OCI-LY7 (cell line): ENCODE data around the gene INSIG1. TPM values are rescaled to one million over a fixed set of nuclear protein-coding genes. Genes with fewer than 3 reads are reported as not detected.
A peak's percentile ranks its signal among the peaks of the same experiment; 100 is the strongest.

Experiments
- BruUV-seq: library from RNA; stranded (reverse); fragments of 400-500 nt; replicated peaks from 2 replicates; lab custom pipeline; 2021; lab: Mats Ljungman, UMichigan
- CTCF ChIA-PET: fragments of 300-600 bp; sonication (Branson Sonifier 250); formaldehyde crosslinking; loops from one replicate; lab custom pipeline; 2022; ENCODE audit warnings: antibody characterized with exemption; ENCODE audit not compliant: unreplicated experiment; lab: Charles Lee
- POLR2A ChIA-PET: fragments of 300-600 bp; sonication (Branson Sonifier 250); formaldehyde crosslinking; loops from one replicate; lab custom pipeline; 2022; ENCODE audit warnings: antibody characterized with exemption; lab: Charles Lee
- DNase-seq: peaks from one replicate; pipeline ENCODE4 v3.0.0-alpha.2; 2015; ENCODE audit warnings: low spot score
- H2AFZ ChIP-seq: fragments of 200-600 bp; sonication (generic), shearing (Covaris generic); 2 replicates; pipeline ENCODE4 v1.6.1; 2014; ENCODE audit warnings: mild to moderate bottlenecking, antibody characterized with exemption, low read length, moderate library complexity
- H3K27ac ChIP-seq: fragments of 200-600 bp; sonication (generic); 2 replicates; pipeline ENCODE4 v1.5.1; 2014; ENCODE audit warnings: mixed run types, low read depth, mild to moderate bottlenecking, moderate library complexity, low read length, inconsistent platforms; ENCODE audit not compliant: poor library complexity, severe bottlenecking
- H3K36me3 ChIP-seq: fragments of 200-600 bp; sonication (generic); 2 replicates; pipeline ENCODE4 v1.6.1; 2014; ENCODE audit warnings: mild to moderate bottlenecking, antibody characterized with exemption, low read length, moderate library complexity, mixed read lengths; ENCODE audit not compliant: insufficient read depth
- H3K4me1 ChIP-seq: fragments of 200-600 bp; sonication (generic); 2 replicates; pipeline ENCODE4 v1.5.1; 2014; ENCODE audit warnings: mild to moderate bottlenecking, low read length; ENCODE audit not compliant: insufficient read depth, poor library complexity, severe bottlenecking
- H3K4me2 ChIP-seq: fragments of 200-600 bp; sonication (generic); 2 replicates; pipeline ENCODE4 v1.6.1; 2014; ENCODE audit warnings: mild to moderate bottlenecking, low read length
- H3K4me3 ChIP-seq: fragments of 200-600 bp; sonication (generic); 2 replicates; pipeline ENCODE4 v1.5.1; 2014; ENCODE audit warnings: mild to moderate bottlenecking, low read depth, low read length; ENCODE audit not compliant: poor library complexity, severe bottlenecking
- H3K79me2 ChIP-seq: fragments of 200-600 bp; sonication (generic); 2 replicates; pipeline ENCODE4 v1.6.1; 2016; ENCODE audit warnings: low read depth, mild to moderate bottlenecking, low read length, moderate library complexity, mixed read lengths; ENCODE audit not compliant: insufficient read depth
- H3K9me2 ChIP-seq: fragments of 200-600 bp; sonication (generic); 2 replicates; pipeline ENCODE4 v1.6.1; 2016; ENCODE audit warnings: mild to moderate bottlenecking, low read length, mixed read lengths; ENCODE audit not compliant: insufficient read depth
- H3K9me3 ChIP-seq: fragments of 200-600 bp; sonication (generic); 2 replicates; pipeline ENCODE4 v1.6.1; 2014; ENCODE audit warnings: mild to moderate bottlenecking, mixed run types, low read length, mixed read lengths
- H4K20me1 ChIP-seq: fragments of 200-600 bp; sonication (generic); 2 replicates; pipeline ENCODE4 v1.6.1; 2014; ENCODE audit warnings: mild to moderate bottlenecking, antibody characterized with exemption, low read length, moderate library complexity, mixed read lengths; ENCODE audit not compliant: insufficient read depth
- EZH2phosphoT487 ChIP-seq: fragments of 200-600 bp; sonication (generic); IDR thresholded peaks from 2 replicates; pipeline ENCODE4 v1.6.1; 2018; ENCODE audit warnings: low read depth, borderline replicate concordance, mild to moderate bottlenecking, mixed run types, antibody characterized with exemption, low read length, moderate library complexity, mixed read lengths
- intact Hi-C: fragments of 100-400 bp; cut with micrococcal nuclease; formaldehyde crosslinking; loops from one replicate; pipeline ENCODE4 v1.10.0; 2022; ENCODE audit not compliant: unreplicated experiment
- total RNA-seq, 2 experiments: library from RNA; depleted of rRNA in 1 of 2; stranded (reverse); fragments of >200 nt in 1 of 2; shearing (Covaris generic) in 1 of 2; gene quantifications; 2 replicates each; pipeline ENCODE4 v1.2.3, GENCODE V29; 2014 to 2022
- TF ChIP-seq, protein P1 (sequence below): fragments of 200-600 bp; sonication (generic); conservative IDR thresholded peaks from 2 replicates; pipeline ENCODE4 v1.5.1; 2014; ENCODE audit warnings: mild to moderate bottlenecking, antibody characterized with exemption, low read length, moderate library complexity, mixed read lengths

Gene INSIG1
- total RNA-seq, 2 experiments from 2014 or later = 122 to 164 TPM

DNA sequence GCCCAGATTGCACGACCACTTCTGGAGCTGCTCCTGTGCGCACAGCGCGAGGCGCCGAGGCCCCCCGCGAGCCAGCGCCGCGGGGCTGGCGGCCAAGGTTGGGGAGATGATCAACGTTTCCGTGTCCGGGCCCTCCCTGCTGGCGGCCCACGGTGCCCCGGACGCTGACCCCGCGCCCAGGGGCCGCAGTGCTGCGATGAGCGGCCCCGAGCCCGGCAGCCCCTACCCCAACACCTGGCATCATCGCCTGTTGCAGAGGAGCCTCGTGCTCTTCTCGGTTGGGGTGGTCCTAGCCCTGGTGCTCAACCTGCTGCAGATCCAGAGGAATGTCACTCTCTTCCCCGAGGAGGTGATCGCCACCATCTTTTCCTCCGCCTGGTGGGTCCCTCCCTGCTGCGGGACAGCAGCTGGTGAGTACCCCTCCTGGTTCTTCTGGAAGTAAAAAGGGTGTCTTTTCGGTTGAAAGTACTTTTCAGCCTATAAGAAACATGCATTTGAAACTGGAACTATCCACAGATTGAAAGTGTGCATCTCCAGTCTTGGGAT, 683 bp downstream of the INSIG1 start:
- Histone ChIP-seq H3K9me2 (no peaks in the 10 kb centered on the region), H2AFZ (peak overlapping the region; percentile 22; the same call in 1 of the 2 replicates), H4K20me1 (peaks cover 30% of the 10 kb centered on the region), H3K4me3 (peak overlapping the region; percentile 93), H3K79me2 (peaks cover 46% of the 10 kb centered on the region), H3K4me1 (peaks cover 36% of the 10 kb centered on the region), H3K36me3 (peaks cover 42% of the 10 kb centered on the region), H3K27ac (peak overlapping the region; percentile 83), H3K4me2 (peak overlapping the region; percentile 95), H3K9me3 (no peaks in the 10 kb centered on the region)
- BruUV-seq = TSS peak; percentile 68
- no peak for DNase-seq
- intact Hi-C loops = loop anchor here (1.0 to 5.0 kb wide), 4 partner anchors 46 to 424 kb away; partner anchors contain the start of gene RBM33
- ChIA-PET POLR2A (interaction anchor here (1.1 to 1.4 kb wide), 2 partner anchors 93 to 295 kb away, joined by 3 to 12 read pairs; partner anchors contain the start of gene PAXIP1), CTCF (no interaction called here)
- TF ChIP-seq, protein P1, sequence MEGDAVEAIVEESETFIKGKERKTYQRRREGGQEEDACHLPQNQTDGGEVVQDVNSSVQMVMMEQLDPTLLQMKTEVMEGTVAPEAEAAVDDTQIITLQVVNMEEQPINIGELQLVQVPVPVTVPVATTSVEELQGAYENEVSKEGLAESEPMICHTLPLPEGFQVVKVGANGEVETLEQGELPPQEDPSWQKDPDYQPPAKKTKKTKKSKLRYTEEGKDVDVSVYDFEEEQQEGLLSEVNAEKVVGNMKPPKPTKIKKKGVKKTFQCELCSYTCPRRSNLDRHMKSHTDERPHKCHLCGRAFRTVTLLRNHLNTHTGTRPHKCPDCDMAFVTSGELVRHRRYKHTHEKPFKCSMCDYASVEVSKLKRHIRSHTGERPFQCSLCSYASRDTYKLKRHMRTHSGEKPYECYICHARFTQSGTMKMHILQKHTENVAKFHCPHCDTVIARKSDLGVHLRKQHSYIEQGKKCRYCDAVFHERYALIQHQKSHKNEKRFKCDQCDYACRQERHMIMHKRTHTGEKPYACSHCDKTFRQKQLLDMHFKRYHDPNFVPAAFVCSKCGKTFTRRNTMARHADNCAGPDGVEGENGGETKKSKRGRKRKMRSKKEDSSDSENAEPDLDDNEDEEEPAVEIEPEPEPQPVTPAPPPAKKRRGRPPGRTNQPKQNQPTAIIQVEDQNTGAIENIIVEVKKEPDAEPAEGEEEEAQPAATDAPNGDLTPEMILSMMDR = no peak
- no peak for TF ChIP-seq EZH2phosphoT487

DNA sequence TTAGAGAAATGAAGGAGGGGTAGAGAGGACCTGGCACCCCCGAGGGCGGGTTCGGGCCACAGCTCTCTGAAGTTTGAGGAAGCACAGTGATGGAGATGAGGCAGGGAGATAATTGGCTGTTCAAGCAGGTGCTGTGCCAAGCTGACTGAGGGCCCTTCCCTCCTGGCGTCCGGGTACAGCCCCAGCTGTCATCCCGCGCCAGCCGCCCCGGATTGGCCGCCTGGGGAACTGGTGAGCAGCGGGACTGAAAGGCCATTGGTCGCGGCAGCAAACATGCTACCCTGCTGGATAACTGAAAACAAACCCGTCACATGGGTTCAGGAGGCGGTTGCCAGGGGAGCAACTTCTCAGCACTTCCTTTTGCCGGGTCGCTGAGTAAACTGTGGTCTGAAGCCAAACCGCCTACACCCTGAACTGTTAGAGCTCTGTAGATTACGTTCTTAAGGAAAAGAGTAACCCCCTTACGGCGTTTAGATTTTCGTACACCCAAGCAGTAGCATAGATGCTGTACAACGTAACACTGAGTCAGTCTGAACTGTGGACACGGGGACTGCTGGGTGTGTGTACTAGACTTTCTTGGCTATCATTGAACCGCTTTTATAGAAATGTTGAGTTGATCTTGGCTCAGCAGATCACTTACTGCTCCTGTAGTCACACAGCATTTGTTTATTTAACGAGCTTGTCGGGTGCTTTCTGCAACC, 1.3 kb downstream of the INSIG1 start:
- H3K79me2 ChIP-seq = peaks cover 47% of the 10 kb centered on the region
- intact Hi-C loops = loop anchor here (1.0 to 5.0 kb wide), 6 partner anchors 45 to 423 kb away; partner anchors contain the start of genes PAXIP1 and RBM33
- H4K20me1 ChIP-seq = peaks cover 31% of the 10 kb centered on the region
- TF ChIP-seq EZH2phosphoT487 = no peak
- TF ChIP-seq, protein P1 = no peak
- peaks cover 36% of the 10 kb centered on the region for H3K4me1 ChIP-seq
- H3K36me3 ChIP-seq = peaks cover 48% of the 10 kb centered on the region
- H3K9me3 ChIP-seq = no peaks in the 10 kb centered on the region
- no TSS peak for BruUV-seq
- peak; percentile 95 for DNase-seq
- peak overlapping the region; percentile 93 for H3K4me3 ChIP-seq
- no peak overlapping the region for H2AFZ ChIP-seq
- H3K9me2 ChIP-seq = no peaks in the 10 kb centered on the region
- H3K27ac ChIP-seq = peak overlapping the region; percentile 83
- ChIA-PET POLR2A (interaction anchor here (0.9 to 1.4 kb wide), 4 partner anchors 14 to 296 kb away, joined by 3 to 12 read pairs (median 4); partner anchors contain the start of gene PAXIP1), CTCF (no interaction called here)
- peak overlapping the region; percentile 98 for H3K4me2 ChIP-seq
